Endothelial cell of umbilical vein (primary cell): ENCODE results near the gene TNFRSF14. TPM values are rescaled to one million over a fixed set of nuclear protein-coding genes. Genes with fewer than 3 reads are reported as not detected.

ENCODE experiments used
- BruUV-seq: library from RNA; stranded (reverse); fragments of 400-500 nt; replicated peaks from 2 replicates; lab custom pipeline; 2021; lab: Mats Ljungman, UMichigan
- CTCF ChIA-PET: fragments of 300-600, 350-600 bp; sonication (Branson Sonifier 250); formaldehyde crosslinking; loops from one replicate; lab custom pipeline; 2021; ENCODE audit warnings: antibody characterized with exemption, inconsistent platforms; lab: Charles Lee
- POLR2A ChIA-PET: fragments of 300-600, 350-600 bp; sonication (Branson Sonifier 250); formaldehyde crosslinking; loops from one replicate; lab custom pipeline; 2021; ENCODE audit warnings: antibody characterized with exemption, inconsistent platforms; lab: Charles Lee
- DNase-seq: peaks from one replicate; pipeline ENCODE4 v3.0.0-alpha.2; 2011; ENCODE audit warnings: low read depth, low spot score
- FAIRE-seq: peaks from 2 replicates; lab custom pipeline; 2011; peaks lifted over from hg19 to GRCh38; lab: Jason Lieb, UNC
- H2AFZ ChIP-seq: 2 replicates; pipeline ENCODE4 v1.6.0; 2012; ENCODE audit warnings: low read depth, low read length, control low read depth, inconsistent platforms
- H3K27ac ChIP-seq: 2 replicates; pipeline ENCODE4 v1.5.1; 2011; ENCODE audit warnings: low read depth, mild to moderate bottlenecking, control low read depth, low read length, moderate library complexity; ENCODE audit not compliant: insufficient read depth
- H3K27me3 ChIP-seq, 2 experiments: 2 replicates each; pipeline versions ENCODE4 v1.6.0 to v1.6.1; 2011; ENCODE audit warnings: low read length in 2 of 2, mixed read lengths in 1 of 2; ENCODE audit not compliant: control insufficient read depth in 2 of 2, insufficient read depth in 2 of 2
- H3K36me3 ChIP-seq, 2 experiments: 2 replicates in 1 of 2; 3 replicates in 1 of 2; pipeline ENCODE4 v1.5.1; 2011; ENCODE audit warnings: low read length in 2 of 2, mild to moderate bottlenecking in 1 of 2, moderate library complexity in 1 of 2; ENCODE audit not compliant: control insufficient read depth in 2 of 2, insufficient read depth in 2 of 2; ENCODE audit errors: extremely low read depth in 1 of 2
- H3K4me1 ChIP-seq: 3 replicates; pipeline ENCODE4 v1.5.1; 2011; ENCODE audit warnings: mild to moderate bottlenecking, low read length; ENCODE audit not compliant: control insufficient read depth, insufficient read depth; ENCODE audit errors: extremely low read depth
- H3K4me2 ChIP-seq: 2 replicates; pipeline ENCODE4 v1.6.1; 2011; ENCODE audit warnings: low read length, control low read depth, mixed read lengths; ENCODE audit not compliant: insufficient read depth
- H3K4me3 ChIP-seq, 3 experiments: fragments of 200-600 bp in 1 of 3; sonication (generic), shearing (Covaris generic) in 1 of 3; replicated peaks in 1 of 3; 2 replicates each; pipeline ENCODE4 v1.5.1; 2011 to 2016; ENCODE audit warnings: control low read depth in 3 of 3, low read length in 3 of 3, mild to moderate bottlenecking in 2 of 3, inconsistent platforms in 1 of 3, low read depth in 1 of 3, moderate library complexity in 1 of 3; ENCODE audit not compliant: insufficient read depth in 1 of 3
- H3K79me2 ChIP-seq: 2 replicates; pipeline ENCODE4 v1.6.0; 2012; ENCODE audit warnings: low read length, inconsistent platforms; ENCODE audit not compliant: control insufficient read depth, insufficient read depth
- H3K9ac ChIP-seq: replicated peaks from 2 replicates; pipeline ENCODE3; 2011; ENCODE audit warnings: low read length, control low read depth; ENCODE audit not compliant: insufficient read depth; ENCODE audit errors: extremely low read depth
- H3K9me1 ChIP-seq: replicated peaks from 3 replicates; pipeline ENCODE4 v1.6.0; 2011; ENCODE audit warnings: mild to moderate bottlenecking, low read length; ENCODE audit not compliant: control insufficient read depth, insufficient read depth; ENCODE audit errors: extremely low read depth
- H3K9me3 ChIP-seq: replicated peaks from 2 replicates; pipeline ENCODE4 v1.5.1; 2012; ENCODE audit warnings: low read length, inconsistent platforms; ENCODE audit not compliant: control insufficient read depth, insufficient read depth
- H4K20me1 ChIP-seq: replicated peaks from 2 replicates; pipeline ENCODE3; 2011; ENCODE audit warnings: mild to moderate bottlenecking, low read length; ENCODE audit not compliant: control insufficient read depth, insufficient read depth; ENCODE audit errors: extremely low read depth
- CTCF ChIP-seq, 2 donors: IDR thresholded peaks; 1 replicate in 1 of 2; 2 replicates in 1 of 2; pipeline ENCODE4 v1.5.1; 2011; ENCODE audit warnings: low read length in 2 of 2, mild to moderate bottlenecking in 2 of 2, moderate library complexity in 2 of 2, control low read depth in 1 of 2, inconsistent platforms in 1 of 2, low read depth in 1 of 2; ENCODE audit not compliant: insufficient read depth in 1 of 2; ENCODE audit errors: extremely low read depth in 1 of 2
- EZH2 ChIP-seq: IDR thresholded peaks from 2 replicates; pipeline ENCODE4 v1.6.1; 2012; ENCODE audit warnings: borderline replicate concordance, low read depth, mild to moderate bottlenecking, moderate library complexity, low read length, inconsistent platforms; ENCODE audit not compliant: severe bottlenecking
- FOS ChIP-seq: IDR thresholded peaks from 2 replicates; pipeline ENCODE4 v1.6.1; 2011; ENCODE audit warnings: mild to moderate bottlenecking, low read length, moderate library complexity, borderline replicate concordance; ENCODE audit not compliant: insufficient read depth
- GATA2 ChIP-seq: IDR thresholded peaks from 2 replicates; pipeline ENCODE4 v1.7.0; 2011; ENCODE audit warnings: low read depth, mild to moderate bottlenecking, moderate library complexity, mixed read lengths, low read length; ENCODE audit not compliant: insufficient read length, insufficient read depth
- JUN ChIP-seq: IDR thresholded peaks from 2 replicates; pipeline ENCODE4 v1.6.1; 2011; ENCODE audit warnings: borderline replicate concordance, low read depth; ENCODE audit not compliant: insufficient read length, insufficient read depth
- MAX ChIP-seq: IDR thresholded peaks from 2 replicates; pipeline ENCODE4 v1.6.1; 2011; ENCODE audit not compliant: insufficient read depth, insufficient read length
- MYC ChIP-seq: IDR thresholded peaks from one replicate; pipeline ENCODE4 v1.6.1; 2011; ENCODE audit warnings: mild to moderate bottlenecking, low read depth, low read length
- POLR2A ChIP-seq: IDR thresholded peaks from 2 replicates; pipeline ENCODE4 v1.6.1; 2012; ENCODE audit warnings: low read depth, mild to moderate bottlenecking, control low read depth, low read length
- POLR2AphosphoS5 ChIP-seq: IDR thresholded peaks from 2 replicates; pipeline ENCODE4 v1.6.1; 2012; ENCODE audit warnings: low read depth, mild to moderate bottlenecking, control low read depth, low read length, moderate library complexity; ENCODE audit not compliant: insufficient read depth
- dilution Hi-C: fragments of 300-500 bp; cut with MboI; formaldehyde crosslinking; loops from one replicate; pipeline ENCODE4 v1.15.0; 2019; ENCODE audit warnings: low sequenced_read_pairs; ENCODE audit not compliant: extremely low pct_ligation_motif_present
- intact Hi-C: fragments of 100-400 bp; cut with micrococcal nuclease; formaldehyde crosslinking; loops from one replicate; pipeline ENCODE4 v1.10.0; 2022
- polyA plus RNA-seq, 4 experiments: library from polyadenylated mRNA; depleted of rRNA in 3 of 4; stranded (reverse) in 3 of 4; unstranded in 1 of 4; fragments of >200 nt; gene quantifications; 2 replicates each; pipeline versions ENCODE4 v1.2.1 to v1.2.3, GENCODE V29; 2011 to 2012; ENCODE audit warnings: missing spikeins in 1 of 4
- total RNA-seq: library from RNA; stranded (reverse); gene quantifications from 2 replicates; pipeline ENCODE4 v1.2.3, GENCODE V29; 2021

Gene TNFRSF14
- total and polyA plus RNA-seq, 2 donors (not counting 3 experiments of a cell fraction or from before 2014, with no cell fraction given), result 40.9 to 49.4 TPM

- intact Hi-C loops, result loop anchor here (5.0 kb wide), 1 partner anchor 95 kb away; the partner anchor contains the start of gene PEX10
- CTCF ChIA-PET, result interaction anchor here (1.0 to 1.5 kb wide), 2 partner anchors 19 to 41 kb away, joined by 3 to 4 read pairs; partner anchors contain the start of gene PANK4
- BruUV-seq, result no TSS peak
Observed at GRCh38 chr1:2506901-2507565, 49.1 kb upstream of the TNFRSF14 start.

More at GRCh38 chr1:2506901-2507565, 49.1 kb upstream of the TNFRSF14 start:
- Histone ChIP-seq H3K36me3 (peaks cover 0 to 31% of the 10 kb centered on the region in 2 experiments), H3K4me3 (no peak overlapping the region), H4K20me1 (no peaks in the 10 kb centered on the region), H3K9ac (no peak overlapping the region), H3K9me3 (no peaks in the 10 kb centered on the region), H3K9me1 (no peaks in the 10 kb centered on the region), H3K27me3 (no peaks in the 10 kb centered on the region), H3K27ac (no peak overlapping the region), H3K4me2 (no peak overlapping the region), H3K4me1 (no peaks in the 10 kb centered on the region), H2AFZ (no peak overlapping the region), H3K79me2 (no peaks in the 10 kb centered on the region)
- POLR2A ChIA-PET, result no interaction called here
- FAIRE-seq, result no peak
- TF ChIP-seq JUN (no peak), MAX (no peak), POLR2AphosphoS5 (no peak), MYC (no peak), FOS (no peak), CTCF (IDR thresholded peaks at IDR 0.05; ENCODE audit: extremely low read depth in 1 of 2, insufficient read depth in 1 of 2, low read depth in 1 of 2, low read length in 2 of 2) (no peak), GATA2 (no peak), POLR2A (no peak), EZH2 (no peak)
- DNase-seq, result no peak
- dilution Hi-C loops, result no loop called here
